Ovary (tissue), 3 donors: ENCODE results near the gene LAMB1.

ENCODE experiments used
- CTCF ChIP-seq, 3 donors: fragments of 450-650 bp in 2 of 3; fragments of 200-600 bp in 1 of 3; IDR thresholded peaks; one replicate each; pipeline versions ENCODE4 v1.5.1 to v1.8.0; 2016 to 2022; ENCODE audit warnings: antibody characterized with exemption in 3 of 3, mild to moderate bottlenecking in 1 of 3
- EP300 ChIP-seq: sonication (generic); formaldehyde crosslinking; IDR thresholded peaks from one replicate; pipeline ENCODE4 v1.6.1; 2017; ENCODE audit warnings: antibody characterized with exemption
- POLR2A ChIP-seq: fragments of 450-650 bp; IDR thresholded peaks from one replicate; pipeline ENCODE4 v1.6.1; 2017; ENCODE audit warnings: antibody characterized with exemption, mild to moderate bottlenecking, moderate library complexity
- donor health status: DM: no; HTN: no; CAD: no.

GRCh38 chr7:108034586-108034985 is 31.6 kb upstream of the LAMB1 start:
- TF ChIP-seq POLR2A (no peak), CTCF (IDR thresholded peaks at IDR 0.05) (no peak), EP300 (no peak)
